IMR-90 (cell line): ENCODE measurements around the gene PHLDA2. TPM values are rescaled to one million over a fixed set of nuclear protein-coding genes. Genes with fewer than 3 reads are reported as not detected.

ENCODE experiments used
- ATAC-seq: fragments of 200-7000 bp; cut with Tn5 transposase; 2 replicates; pipeline ENCODE4 v1.9.1; 2020; ENCODE audit warnings: low read depth, mild to moderate bottlenecking, moderate library complexity
- BruUV-seq: library from RNA; stranded (reverse); fragments of 400-500 nt; replicated peaks from 2 replicates; lab custom pipeline; 2021; lab: Mats Ljungman, UMichigan
- CTCF ChIA-PET: fragments of 300-600 bp; formaldehyde crosslinking; extraction: SDS; loops from one replicate; lab custom pipeline; 2021; ENCODE audit warnings: antibody characterized with exemption; lab: Yijun Ruan, JAX
- POLR2A ChIA-PET: fragments of 300-600 bp; sonication (Branson Sonifier 250); formaldehyde crosslinking; loops from one replicate; lab custom pipeline; 2022; ENCODE audit warnings: antibody characterized with exemption; ENCODE audit not compliant: unreplicated experiment; lab: Charles Lee
- DNase-seq: peaks from one replicate; pipeline ENCODE4 v3.0.0; 2013
- H2AFZ ChIP-seq: replicated peaks from 2 replicates; pipeline ENCODE3; 2013; ENCODE audit warnings: low read length, mild to moderate bottlenecking; ENCODE audit not compliant: poor library complexity
- H2AK5ac ChIP-seq: 2 replicates; pipeline ENCODE4 v1.6.1; 2013; ENCODE audit warnings: low read depth, low read length, inconsistent platforms
- H2AK9ac ChIP-seq: replicated peaks from 2 replicates; pipeline ENCODE3; 2013; ENCODE audit warnings: mild to moderate bottlenecking, low read depth, low read length, moderate library complexity; ENCODE audit not compliant: poor library complexity
- H2BK120ac ChIP-seq: 2 replicates; pipeline ENCODE4 v1.6.1; 2013; ENCODE audit warnings: low read depth, low read length, inconsistent platforms
- H2BK15ac ChIP-seq: 3 replicates; pipeline ENCODE4 v1.6.1; 2013; ENCODE audit warnings: low read depth, low read length, inconsistent platforms
- H2BK20ac ChIP-seq: 2 replicates; pipeline ENCODE4 v1.6.1; 2013; ENCODE audit warnings: low read depth, mild to moderate bottlenecking, inconsistent platforms, low read length, moderate library complexity
- H2BK5ac ChIP-seq: 2 replicates; pipeline ENCODE4 v1.6.1; 2013; ENCODE audit warnings: mild to moderate bottlenecking, low read depth, low read length, inconsistent platforms; ENCODE audit not compliant: poor library complexity, severe bottlenecking
- H3K14ac ChIP-seq: replicated peaks from 2 replicates; pipeline ENCODE4 v1.6.1; 2013; ENCODE audit warnings: low read depth, low read length, inconsistent platforms
- H3K18ac ChIP-seq: 2 replicates; pipeline ENCODE4 v1.6.1; 2013; ENCODE audit warnings: low read depth, low read length, control low read depth
- H3K23ac ChIP-seq: 2 replicates; pipeline ENCODE4 v1.6.1; 2013; ENCODE audit warnings: low read depth, low read length, inconsistent platforms
- H3K27ac ChIP-seq: 2 replicates; pipeline ENCODE4 v1.5.1; 2013; ENCODE audit warnings: mild to moderate bottlenecking, control low read depth, low read length; ENCODE audit not compliant: insufficient read depth
- H3K27me3 ChIP-seq: 2 replicates; pipeline ENCODE4 v1.6.1; 2013; ENCODE audit warnings: low read length; ENCODE audit not compliant: control insufficient read depth, insufficient read depth
- H3K36me3 ChIP-seq: 2 replicates; pipeline ENCODE4 v1.6.1; 2013; ENCODE audit warnings: low read length, mixed read lengths; ENCODE audit not compliant: control insufficient read depth, insufficient read depth
- H3K4ac ChIP-seq: 2 replicates; pipeline ENCODE4 v1.6.1; 2013; ENCODE audit warnings: low read depth, low read length, inconsistent platforms
- H3K4me1 ChIP-seq: 2 replicates; pipeline ENCODE4 v1.6.1; 2013; ENCODE audit warnings: low read length, mixed read lengths; ENCODE audit not compliant: control insufficient read depth, insufficient read depth
- H3K4me2 ChIP-seq: 2 replicates; pipeline ENCODE4 v1.6.1; 2013; ENCODE audit warnings: low read depth, mild to moderate bottlenecking, control low read depth, low read length, moderate library complexity
- H3K4me3 ChIP-seq: 2 replicates; pipeline ENCODE4 v1.5.1; 2013; ENCODE audit warnings: low read depth, mild to moderate bottlenecking, control low read depth, low read length, moderate library complexity; ENCODE audit not compliant: insufficient read depth
- H3K56ac ChIP-seq: 2 replicates; pipeline ENCODE4 v1.6.1; 2013; ENCODE audit warnings: low read length, inconsistent platforms; ENCODE audit not compliant: insufficient read depth; ENCODE audit errors: extremely low read depth
- H3K79me1 ChIP-seq, 2 experiments: 2 replicates each; pipeline ENCODE4 v1.6.1; 2013; ENCODE audit warnings: low read length in 2 of 2, inconsistent platforms in 1 of 2, low read depth in 1 of 2
- H3K9ac ChIP-seq: 2 replicates; pipeline ENCODE4 v1.6.1; 2013; ENCODE audit warnings: low read depth, low read length, control low read depth
- H3K9me1 ChIP-seq: 2 replicates; pipeline ENCODE4 v1.6.1; 2013; ENCODE audit warnings: low read length, inconsistent platforms; ENCODE audit not compliant: insufficient read depth
- H3K9me3 ChIP-seq: 2 replicates; pipeline ENCODE4 v1.6.1; 2013; ENCODE audit warnings: low read length; ENCODE audit not compliant: control insufficient read depth, insufficient read depth
- H4K20me1 ChIP-seq: 2 replicates; pipeline ENCODE4 v1.6.1; 2013; ENCODE audit warnings: low read length, inconsistent platforms; ENCODE audit not compliant: insufficient read depth
- H4K5ac ChIP-seq: 2 replicates; pipeline ENCODE4 v1.6.1; 2013; ENCODE audit warnings: mild to moderate bottlenecking, low read depth, low read length, control low read depth
- H4K8ac ChIP-seq, 2 experiments: 2 replicates each; pipeline ENCODE4 v1.6.1; 2013; ENCODE audit warnings: low read depth in 2 of 2, low read length in 2 of 2, control low read depth in 1 of 2, inconsistent platforms in 1 of 2
- H4K91ac ChIP-seq: 2 replicates; pipeline ENCODE4 v1.6.1; 2013; ENCODE audit warnings: low read depth, low read length, inconsistent platforms; ENCODE audit not compliant: insufficient read depth
- BHLHE40 ChIP-seq: fragments of 150-350 bp; IDR thresholded peaks from 2 replicates; pipeline ENCODE4 v1.6.1; 2016; ENCODE audit warnings: mild to moderate bottlenecking, low read depth, low read length
- CEBPB ChIP-seq: IDR thresholded peaks from 2 replicates; pipeline ENCODE4 v1.6.1; 2012; ENCODE audit warnings: low read depth, low read length, improper control_type of control experiment
- CHD1 ChIP-seq: IDR thresholded peaks from 2 replicates; pipeline ENCODE4 v1.6.1; 2012; ENCODE audit warnings: low read depth, low read length, improper control_type of control experiment
- CTCF ChIP-seq: conservative IDR thresholded peaks from 2 replicates; pipeline ENCODE4 v1.5.1; 2012; ENCODE audit warnings: mild to moderate bottlenecking, low read depth, low read length, improper control_type of control experiment
- ELK1 ChIP-seq: fragments of 150-350 bp; IDR thresholded peaks from 2 replicates; pipeline ENCODE4 v1.6.1; 2016; ENCODE audit warnings: low read depth, mild to moderate bottlenecking, low read length, moderate library complexity, borderline replicate concordance
- FOS ChIP-seq: fragments of 150-350 bp; IDR thresholded peaks from 2 replicates; pipeline ENCODE4 v1.6.1; 2016; ENCODE audit warnings: low read depth, low read length
- MAFK ChIP-seq: IDR thresholded peaks from 2 replicates; pipeline ENCODE4 v1.6.1; 2012; ENCODE audit warnings: low read depth, low read length, improper control_type of control experiment
- MAZ ChIP-seq: IDR thresholded peaks from 2 replicates; pipeline ENCODE4 v1.6.1; 2012; ENCODE audit warnings: low read depth, mild to moderate bottlenecking, low read length, improper control_type of control experiment, moderate library complexity, borderline replicate concordance
- MXI1 ChIP-seq: IDR thresholded peaks from 2 replicates; pipeline ENCODE4 v1.6.1; 2012; ENCODE audit warnings: low read depth, mild to moderate bottlenecking, low read length, moderate library complexity, borderline replicate concordance
- NFE2L2 ChIP-seq: fragments of 150-350 bp; IDR thresholded peaks from 2 replicates; pipeline ENCODE4 v1.6.1; 2016; ENCODE audit warnings: low read depth, mild to moderate bottlenecking, low read length
- POLR2A ChIP-seq: IDR thresholded peaks from 2 replicates; pipeline ENCODE4 v1.6.1; 2012; ENCODE audit warnings: mild to moderate bottlenecking, low read depth, low read length
- RAD21 ChIP-seq: IDR thresholded peaks from 2 replicates; pipeline ENCODE4 v1.6.1; 2012; ENCODE audit warnings: low read length, improper control_type of control experiment
- RCOR1 ChIP-seq: IDR thresholded peaks from 2 replicates; pipeline ENCODE4 v1.6.1; 2012; ENCODE audit warnings: mild to moderate bottlenecking, low read length, improper control_type of control experiment; ENCODE audit not compliant: insufficient replicate concordance
- RFX5 ChIP-seq: IDR thresholded peaks from 2 replicates; pipeline ENCODE4 v1.8.0; 2012; ENCODE audit warnings: low read depth, mild to moderate bottlenecking, low read length, moderate library complexity
- SMC3 ChIP-seq: fragments of 150-350 bp; IDR thresholded peaks from 2 replicates; pipeline ENCODE4 v1.6.1; 2016; ENCODE audit warnings: low read depth, mild to moderate bottlenecking, antibody characterized with exemption, low read length, moderate library complexity
- USF2 ChIP-seq: fragments of 150-350 bp; IDR thresholded peaks from 2 replicates; pipeline ENCODE4 v1.6.1; 2017; ENCODE audit warnings: mild to moderate bottlenecking, antibody characterized with exemption, low read length, low read depth
- WGBS, 2 experiments: methylation state at CpG; one replicate each; pipeline versions ENCODE4 v1.1.5 to v1.1.7; 2013; ENCODE audit warnings: missing lambda C conversion rate in 2 of 2; ENCODE audit not compliant: insufficient read length in 1 of 2; ENCODE audit errors: extremely low coverage in 2 of 2; 5-methylcytosine and 5-hydroxymethylcytosine counted together
- dilution Hi-C: fragments of 300-500 bp; cut with HindIII; formaldehyde crosslinking; loops from one replicate; pipeline ENCODE4 v1.14.3; 2018; ENCODE audit warnings: low sequenced_read_pairs; ENCODE audit not compliant: unreplicated experiment
- in situ Hi-C: fragments of 300-500 bp; cut with MboI; formaldehyde crosslinking; loops from 3 replicates; pipeline ENCODE4 v1.14.3; 2019; ENCODE audit warnings: low sequenced_read_pairs, inconsistent platforms, mixed read lengths
- intact Hi-C: fragments of 100-400 bp; cut with micrococcal nuclease; formaldehyde crosslinking; loops from 2 replicates; pipeline ENCODE4 v1.10.0; 2022
- polyA plus RNA-seq, 3 experiments: library from polyadenylated mRNA; depleted of rRNA; stranded (reverse); fragments of >200 nt; gene quantifications; 2 replicates each; pipeline ENCODE4 v1.2.3, GENCODE V29; 2012; ENCODE audit warnings: low replicate concordance in 1 of 3
- total RNA-seq: library from RNA; depleted of rRNA; stranded (reverse); fragments of >200 nt; gene quantifications from 2 replicates; pipeline ENCODE4 v1.2.3, GENCODE V29; 2012

The PHLDA2 gene
- total and polyA plus RNA-seq, 2 of the 4 experiments (the other 2 are of a cell fraction) = 3.8 to 89.0 TPM

GRCh38 chr11:2947744-2948143, 18.5 kb upstream of the PHLDA2 start:
- Histone ChIP-seq H3K27ac (no peak overlapping the region), H3K9ac (no peak overlapping the region), H4K20me1 (0 out of 2 replicates have a peak, but pooled peaks cover 10% of the 10 kb centered on the region), H2BK20ac (no peak overlapping the region), H2BK15ac (no peak overlapping the region), H3K79me1 (peaks cover 18 to 77% of the 10 kb centered on the region in 2 experiments), H2BK5ac (no peak overlapping the region), H3K4ac (no peak overlapping the region), H2AK9ac (no peak overlapping the region), H3K9me1 (peaks cover 12% of the 10 kb centered on the region), H3K56ac (no peak overlapping the region), H4K5ac (no peak overlapping the region), H2AFZ (no peak overlapping the region), H4K91ac (no peak overlapping the region), H3K27me3 (no peaks in the 10 kb centered on the region), H2AK5ac (no peak overlapping the region), H3K4me1 (peaks cover 20% of the 10 kb centered on the region), H3K14ac (no peak overlapping the region), H4K8ac (no peak overlapping the region), H3K18ac (no peak overlapping the region), H2BK120ac (no peak overlapping the region), H3K36me3 (peaks cover 41% of the 10 kb centered on the region), H3K4me2 (no peak overlapping the region), H3K23ac (no peak overlapping the region), H3K4me3 (no peak overlapping the region), H3K9me3 (no peaks in the 10 kb centered on the region)
- TF ChIP-seq MAZ (no peak), MXI1 (no peak), RFX5 (no peak), FOS (no peak), MAFK (no peak), CTCF (no peak), CEBPB (no peak), POLR2A (no peak), ELK1 (no peak), RAD21 (no peak), CHD1 (no peak), NFE2L2 (no peak), BHLHE40 (no peak), RCOR1 (no peak), USF2 (no peak), SMC3 (no peak)
- intact Hi-C loops = no loop called here
- no peak for ATAC-seq
- in situ Hi-C loops = no loop called here
- BruUV-seq = no TSS peak
- dilution Hi-C loops = no loop called here
- DNase-seq = no peak
- WGBS, 2 experiments = no CpG with 5 or more reads among the region's 11 CpGs
- ChIA-PET CTCF (interaction anchor here (0.6 kb wide), 1 partner anchor 11 kb away, joined by 3 read pairs; no protein-coding TSS in a partner anchor), POLR2A (no interaction called here)
